Uterus (tissue), 2 donors: ENCODE results near the gene FBRSL1.
"Not testable (repeated sequence)": the region's sequence is repeated elsewhere in the genome, so short reads cannot be mapped to it uniquely, and the experiment has no call there.

ENCODE experiments used
- CTCF ChIP-seq, 4 experiments: fragments of 200-600 bp in 2 of 4; fragments of 450-650 bp in 2 of 4; sonication (generic) in 2 of 4; IDR thresholded peaks; one replicate each; pipeline ENCODE4 v1.5.1; 2016 to 2019; ENCODE audit warnings: antibody characterized with exemption in 4 of 4, mild to moderate bottlenecking in 2 of 4, moderate library complexity in 1 of 4
- POLR2A ChIP-seq, 2 donors: fragments of 450-650 bp; IDR thresholded peaks; one replicate each; pipeline ENCODE4 v1.6.1; 2016; ENCODE audit warnings: antibody characterized with exemption in 2 of 2, mild to moderate bottlenecking in 1 of 2, moderate library complexity in 1 of 2

GRCh38 chr12:132532711-132533583, 43.0 kb downstream of the FBRSL1 start:
- not testable (repeated sequence) for TF ChIP-seq CTCF, POLR2A (IDR thresholded peaks at IDR 0.05)
